ENCODE results near the gene TAPBP. TPM values are rescaled to one million over a fixed set of nuclear protein-coding genes. Genes with fewer than 3 reads are reported as not detected.

TAPBP gene
- total RNA-seq, 1 donor from 2014 or later = 117 TPM

- no peaks in the 10 kb centered on the region for H3K36me3 Mint-ChIP-seq (ENCODE audit: unreplicated experiment)
- H3K9me3 Mint-ChIP-seq (ENCODE audit: unreplicated experiment) = no peaks in the 10 kb centered on the region
- H3K27me3 Mint-ChIP-seq (ENCODE audit: unreplicated experiment) = peaks cover 13% of the 10 kb centered on the region
- no peak for TF ChIP-seq CTCF (IDR thresholded peaks at IDR 0.05)
- H3K27ac Mint-ChIP-seq (ENCODE audit: unreplicated experiment) = no peak overlapping the region
- H3K4me3 Mint-ChIP-seq (ENCODE audit: unreplicated experiment) = no peak overlapping the region
- no peak for DNase-seq (ENCODE audit: extremely low spot score, unreplicated experiment)
- H3K4me1 Mint-ChIP-seq (ENCODE audit: unreplicated experiment) = no peaks in the 10 kb centered on the region
Measured at GRCh38 chr6:33336495-33336894, 22.6 kb upstream of the TAPBP start.

GRCh38 chr6:33335916-33336315 is 22.0 kb upstream of the TAPBP start:
- DNase-seq (ENCODE audit: extremely low spot score, unreplicated experiment) = no peak
- no peak for TF ChIP-seq CTCF (IDR thresholded peaks at IDR 0.05)
- no peaks in the 10 kb centered on the region for H3K36me3 Mint-ChIP-seq (ENCODE audit: unreplicated experiment)
- H3K27ac Mint-ChIP-seq (ENCODE audit: unreplicated experiment) = no peak overlapping the region
- H3K9me3 Mint-ChIP-seq (ENCODE audit: unreplicated experiment) = no peaks in the 10 kb centered on the region
- no peak overlapping the region for H3K4me3 Mint-ChIP-seq (ENCODE audit: unreplicated experiment)
- no peaks in the 10 kb centered on the region for H3K4me1 Mint-ChIP-seq (ENCODE audit: unreplicated experiment)
- H3K27me3 Mint-ChIP-seq (ENCODE audit: unreplicated experiment) = peaks cover 13% of the 10 kb centered on the region

GRCh38 chr6:33333666-33334065 is 19.8 kb upstream of the TAPBP start:
- no peak overlapping the region for H3K27ac Mint-ChIP-seq (ENCODE audit: unreplicated experiment)
- H3K4me1 Mint-ChIP-seq (ENCODE audit: unreplicated experiment) = no peaks in the 10 kb centered on the region
- TF ChIP-seq CTCF (IDR thresholded peaks at IDR 0.05) = no peak
- H3K9me3 Mint-ChIP-seq (ENCODE audit: unreplicated experiment) = no peaks in the 10 kb centered on the region
- no peaks in the 10 kb centered on the region for H3K36me3 Mint-ChIP-seq (ENCODE audit: unreplicated experiment)
- peaks cover 3% of the 10 kb centered on the region for H3K27me3 Mint-ChIP-seq (ENCODE audit: unreplicated experiment)
- H3K4me3 Mint-ChIP-seq (ENCODE audit: unreplicated experiment) = no peak overlapping the region
- DNase-seq (ENCODE audit: extremely low spot score, unreplicated experiment) = no peak

GRCh38 chr6:33330736-33331135 is 16.9 kb upstream of the TAPBP start:
- H3K27ac Mint-ChIP-seq (ENCODE audit: unreplicated experiment) = no peak overlapping the region
- H3K4me1 Mint-ChIP-seq (ENCODE audit: unreplicated experiment) = no peaks in the 10 kb centered on the region
- H3K27me3 Mint-ChIP-seq (ENCODE audit: unreplicated experiment) = peaks cover 3% of the 10 kb centered on the region
- TF ChIP-seq CTCF (IDR thresholded peaks at IDR 0.05) = no peak
- no peaks in the 10 kb centered on the region for H3K36me3 Mint-ChIP-seq (ENCODE audit: unreplicated experiment)
- DNase-seq (ENCODE audit: extremely low spot score, unreplicated experiment) = no peak
- H3K9me3 Mint-ChIP-seq (ENCODE audit: unreplicated experiment) = no peaks in the 10 kb centered on the region
- H3K4me3 Mint-ChIP-seq (ENCODE audit: unreplicated experiment) = no peak overlapping the region

- Mint-ChIP-seq H3K36me3 (ENCODE audit: unreplicated experiment) (no peaks in the 10 kb centered on the region), H3K4me3 (ENCODE audit: unreplicated experiment) (no peak overlapping the region)
Measured at GRCh38 chr6:33329058-33329457, 15.2 kb upstream of the TAPBP start.

More at GRCh38 chr6:33329058-33329457, 15.2 kb upstream of the TAPBP start:
- H3K4me1 Mint-ChIP-seq (ENCODE audit: unreplicated experiment) = peaks cover 3% of the 10 kb centered on the region
- H3K27me3 Mint-ChIP-seq (ENCODE audit: unreplicated experiment) = peaks cover 3% of the 10 kb centered on the region
- no peak overlapping the region for H3K27ac Mint-ChIP-seq (ENCODE audit: unreplicated experiment)
- DNase-seq (ENCODE audit: extremely low spot score, unreplicated experiment) = no peak
- no peaks in the 10 kb centered on the region for H3K9me3 Mint-ChIP-seq (ENCODE audit: unreplicated experiment)
- TF ChIP-seq CTCF (IDR thresholded peaks at IDR 0.05) = no peak
